Natural killer cell (primary cell): Measurements from ENCODE around the gene ARMS2. TPM values are rescaled to one million over a fixed set of nuclear protein-coding genes. Genes with fewer than 3 reads are reported as not detected.

Source experiments
- ATAC-seq, 3 donors: fragments of 150-1000 bp in 2 of 3; fragments of 200-7000 bp in 1 of 3; cut with Tn5 transposase; 1 replicate in 1 of 3; 2 replicates in 2 of 3; pipeline ENCODE4 v1.10.0; 2021; ENCODE audit warnings: mild to moderate bottlenecking in 2 of 3, moderate library complexity in 2 of 3
- DNase-seq, 2 donors: peaks; one replicate each; pipeline versions ENCODE4 v3.0.0 to v3.0.0-alpha.2; 2013 to 2021; ENCODE audit warnings: mixed read lengths in 1 of 2
- H3K27ac ChIP-seq: one replicate; pipeline ENCODE4 v1.5.1; 2013; ENCODE audit warnings: mild to moderate bottlenecking, low read length
- H3K27me3 ChIP-seq: one replicate; pipeline ENCODE4 v1.6.1; 2013; ENCODE audit warnings: low read length; ENCODE audit not compliant: control insufficient read depth, insufficient read depth
- H3K36me3 ChIP-seq: one replicate; pipeline ENCODE4 v1.6.1; 2013; ENCODE audit warnings: low read length; ENCODE audit not compliant: control insufficient read depth, insufficient read depth
- H3K4me1 ChIP-seq: one replicate; pipeline ENCODE4 v1.6.1; 2013; ENCODE audit warnings: low read length; ENCODE audit not compliant: control insufficient read depth, insufficient read depth
- H3K4me3 ChIP-seq: one replicate; pipeline ENCODE4 v1.5.1; 2013; ENCODE audit warnings: low read length
- H3K9me3 ChIP-seq: one replicate; pipeline ENCODE4 v1.6.1; 2013; ENCODE audit warnings: low read length; ENCODE audit not compliant: control insufficient read depth, insufficient read depth
- H3K27ac Mint-ChIP-seq, 2 donors: one replicate each; pipeline ENCODE4 v1.8.0; 2022; ENCODE audit warnings: mild to moderate bottlenecking in 2 of 2, mixed read lengths in 2 of 2, moderate library complexity in 1 of 2
- H3K27me3 Mint-ChIP-seq, 2 donors: one replicate each; pipeline ENCODE4 v1.8.0; 2022; ENCODE audit warnings: low read depth in 2 of 2, mixed read lengths in 2 of 2
- H3K36me3 Mint-ChIP-seq: one replicate; pipeline ENCODE4 v1.8.0; 2022; ENCODE audit warnings: mixed read lengths
- H3K4me1 Mint-ChIP-seq, 2 donors: one replicate each; pipeline ENCODE4 v1.8.0; 2022; ENCODE audit warnings: mixed read lengths in 2 of 2
- H3K4me3 Mint-ChIP-seq: one replicate; pipeline ENCODE4 v1.8.0; 2022; ENCODE audit warnings: mild to moderate bottlenecking, moderate library complexity, mixed read lengths
- H3K9me3 Mint-ChIP-seq, 2 donors: one replicate each; pipeline ENCODE4 v1.8.0; 2022; ENCODE audit warnings: mixed read lengths in 2 of 2
- WGBS: methylation state at CpG from one replicate; pipeline ENCODE4 v1.1.7; 2013; ENCODE audit warnings: missing lambda C conversion rate; ENCODE audit not compliant: insufficient coverage; 5-methylcytosine and 5-hydroxymethylcytosine counted together
- intact Hi-C: fragments of 100-400 bp; cut with micrococcal nuclease; formaldehyde crosslinking; loops from one replicate; pipeline ENCODE4 v1.14.2; 2022
- total RNA-seq, 4 donors: library from RNA; stranded (reverse); fragments of 120-200 nt in 1 of 4; gene quantifications; one replicate each; pipeline versions ENCODE4 v1.2.3 to v1.2.4, GENCODE V29; 2013 to 2022
- TF ChIP-seq, protein P1 (sequence below): fragments of 200-600 bp; IDR thresholded peaks from one replicate; pipeline ENCODE4 v1.8.0; 2022; ENCODE audit warnings: antibody characterized with exemption

Gene ARMS2
- total RNA-seq, 3 donors from 2014 or later (not counting 1 experiment from before 2014, with no cell fraction given), result not detected

DNA sequence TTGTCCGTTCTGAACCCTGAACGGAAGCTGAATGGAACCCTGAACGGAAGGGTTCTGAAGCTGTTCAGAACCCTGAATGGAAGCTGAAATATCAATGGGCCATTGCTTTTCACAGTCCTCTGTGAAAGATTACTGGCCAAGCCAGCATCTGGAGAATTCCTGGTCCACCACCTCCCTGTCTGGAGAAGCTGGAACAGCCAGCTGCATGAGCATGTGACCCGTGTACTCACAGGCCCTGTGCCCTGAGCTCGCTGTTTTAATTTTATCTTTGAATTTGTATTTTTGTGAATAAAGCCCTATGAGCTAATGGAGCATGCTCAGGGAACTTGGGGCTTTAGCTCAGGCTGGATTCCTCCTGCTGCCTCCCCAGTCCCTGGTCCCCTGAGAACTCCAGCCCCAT lies 44.1 kb downstream of the ARMS2 start:
- Histone ChIP-seq H3K4me3 (no peak overlapping the region), H3K4me1 (no peaks in the 10 kb centered on the region), H3K27me3 (no peaks in the 10 kb centered on the region), H3K36me3 (no peaks in the 10 kb centered on the region), H3K27ac (no peak overlapping the region), H3K9me3 (no peaks in the 10 kb centered on the region)
- ATAC-seq (no peak), DNase-seq (no peak)
- H3K4me3 Mint-ChIP-seq, result no peak overlapping the region
- peaks cover 0 to 4% of the 10 kb centered on the region in 2 donors for H3K4me1 Mint-ChIP-seq
- intact Hi-C loops, result no loop called here
- H3K27ac Mint-ChIP-seq, result no peak overlapping the region
- TF ChIP-seq, protein P1, sequence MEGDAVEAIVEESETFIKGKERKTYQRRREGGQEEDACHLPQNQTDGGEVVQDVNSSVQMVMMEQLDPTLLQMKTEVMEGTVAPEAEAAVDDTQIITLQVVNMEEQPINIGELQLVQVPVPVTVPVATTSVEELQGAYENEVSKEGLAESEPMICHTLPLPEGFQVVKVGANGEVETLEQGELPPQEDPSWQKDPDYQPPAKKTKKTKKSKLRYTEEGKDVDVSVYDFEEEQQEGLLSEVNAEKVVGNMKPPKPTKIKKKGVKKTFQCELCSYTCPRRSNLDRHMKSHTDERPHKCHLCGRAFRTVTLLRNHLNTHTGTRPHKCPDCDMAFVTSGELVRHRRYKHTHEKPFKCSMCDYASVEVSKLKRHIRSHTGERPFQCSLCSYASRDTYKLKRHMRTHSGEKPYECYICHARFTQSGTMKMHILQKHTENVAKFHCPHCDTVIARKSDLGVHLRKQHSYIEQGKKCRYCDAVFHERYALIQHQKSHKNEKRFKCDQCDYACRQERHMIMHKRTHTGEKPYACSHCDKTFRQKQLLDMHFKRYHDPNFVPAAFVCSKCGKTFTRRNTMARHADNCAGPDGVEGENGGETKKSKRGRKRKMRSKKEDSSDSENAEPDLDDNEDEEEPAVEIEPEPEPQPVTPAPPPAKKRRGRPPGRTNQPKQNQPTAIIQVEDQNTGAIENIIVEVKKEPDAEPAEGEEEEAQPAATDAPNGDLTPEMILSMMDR, result no peak
- peaks cover 5 to 20% of the 10 kb centered on the region in 2 donors for H3K27me3 Mint-ChIP-seq
- no peaks in the 10 kb centered on the region for H3K9me3 Mint-ChIP-seq
- no peaks in the 10 kb centered on the region for H3K36me3 Mint-ChIP-seq
- WGBS, result 88% methylated on average over 5 of the region's 5 CpGs

DNA sequence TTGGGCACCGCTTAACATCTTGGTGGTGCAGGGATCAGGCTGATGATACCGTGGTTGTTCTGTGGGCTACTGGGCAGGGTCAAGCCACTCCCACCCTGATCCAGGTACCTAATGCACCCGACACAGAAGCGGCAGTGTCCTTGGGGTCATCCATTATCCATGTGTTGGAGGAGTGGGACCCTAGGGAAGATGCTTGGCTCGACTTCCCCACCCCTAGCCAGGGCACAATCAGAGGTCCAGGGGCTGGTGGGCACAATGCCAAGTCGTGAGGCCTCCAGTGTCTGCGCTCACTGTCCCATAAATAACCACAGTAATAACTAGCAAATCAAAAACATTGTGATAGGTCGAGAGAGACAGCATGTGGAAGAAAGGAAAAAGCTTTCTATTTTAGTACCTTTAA lies 44.6 kb downstream of the ARMS2 start:
- no peak overlapping the region for H3K4me3 ChIP-seq
- WGBS, result 91% methylated on average over 5 of the region's 8 CpGs

GRCh38 chr10:122499491-122499941 lies 45.1 kb downstream of the ARMS2 start:
- no peak for DNase-seq
- TF ChIP-seq, protein P1, result no peak
- no peak overlapping the region for H3K4me3 Mint-ChIP-seq
- Histone ChIP-seq H3K4me3 (no peak overlapping the region), H3K9me3 (no peaks in the 10 kb centered on the region), H3K36me3 (no peaks in the 10 kb centered on the region), H3K27ac (no peak overlapping the region), H3K4me1 (no peaks in the 10 kb centered on the region), H3K27me3 (no peaks in the 10 kb centered on the region)
- H3K27me3 Mint-ChIP-seq, result peaks cover 5 to 20% of the 10 kb centered on the region in 2 donors
- no peaks in the 10 kb centered on the region for H3K9me3 Mint-ChIP-seq
- no peak for ATAC-seq
- 61% methylated on average over 5 of the region's 5 CpGs for WGBS
- peaks cover 0 to 4% of the 10 kb centered on the region in 2 donors for H3K4me1 Mint-ChIP-seq
- H3K36me3 Mint-ChIP-seq, result no peaks in the 10 kb centered on the region
- intact Hi-C loops, result no loop called here
- no peak overlapping the region for H3K27ac Mint-ChIP-seq

More for the DNA sequence above, 44.6 kb downstream of the ARMS2 start:
- no peak for ATAC-seq
- intact Hi-C loops, result no loop called here
- Histone ChIP-seq H3K4me1 (no peaks in the 10 kb centered on the region), H3K27ac (no peak overlapping the region), H3K27me3 (no peaks in the 10 kb centered on the region), H3K9me3 (no peaks in the 10 kb centered on the region), H3K36me3 (no peaks in the 10 kb centered on the region)
- Mint-ChIP-seq H3K4me3 (no peak overlapping the region), H3K27ac (no peak overlapping the region), H3K4me1 (peaks cover 0 to 4% of the 10 kb centered on the region in 2 donors), H3K27me3 (peaks cover 5 to 20% of the 10 kb centered on the region in 2 donors), H3K9me3 (no peaks in the 10 kb centered on the region), H3K36me3 (no peaks in the 10 kb centered on the region)
- DNase-seq, result no peak
- TF ChIP-seq, protein P1, result no peak

DNA sequence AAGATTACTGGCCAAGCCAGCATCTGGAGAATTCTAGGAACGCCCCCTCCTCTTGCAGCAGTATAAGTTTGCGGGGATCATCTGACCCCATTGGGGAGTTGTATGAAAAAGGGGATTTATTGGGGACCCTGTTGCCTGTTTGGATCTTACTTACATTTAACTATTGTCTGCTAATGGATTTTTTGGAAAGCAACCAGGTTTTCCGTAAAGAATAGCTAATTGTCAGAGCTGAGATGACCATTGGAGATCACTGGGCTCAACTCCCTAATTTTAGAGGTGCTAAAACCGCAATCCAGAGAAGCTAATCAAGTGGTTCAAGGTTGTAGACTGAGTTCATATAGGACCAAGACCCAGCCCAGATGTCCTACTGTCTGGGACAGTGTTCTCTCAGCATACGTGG lies 45.7 kb downstream of the ARMS2 start:
- H3K9me3 Mint-ChIP-seq, result no peaks in the 10 kb centered on the region
- H3K27ac ChIP-seq, result no peak overlapping the region

More for the DNA sequence above, 45.7 kb downstream of the ARMS2 start:
- Histone ChIP-seq H3K27me3 (no peaks in the 10 kb centered on the region), H3K36me3 (no peaks in the 10 kb centered on the region), H3K9me3 (no peaks in the 10 kb centered on the region), H3K4me3 (no peak overlapping the region), H3K4me1 (no peaks in the 10 kb centered on the region)
- no peak for DNase-seq
- Mint-ChIP-seq H3K4me3 (no peak overlapping the region), H3K4me1 (peaks cover 0 to 4% of the 10 kb centered on the region in 2 donors), H3K27ac (no peak overlapping the region), H3K36me3 (no peaks in the 10 kb centered on the region), H3K27me3 (peaks cover 5 to 16% of the 10 kb centered on the region in 2 donors)
- intact Hi-C loops, result no loop called here
- TF ChIP-seq, protein P1, result no peak
- 74% methylated on average over 5 of the region's 5 CpGs for WGBS
- no peak for ATAC-seq
